ENCODE results near the gene SMOC1. TPM values are rescaled to one million over a fixed set of nuclear protein-coding genes. Genes with fewer than 3 reads are reported as not detected.

The SMOC1 gene
- total and polyA plus RNA-seq, 2 donors (not counting 1 experiment from before 2014, with no cell fraction given) = 0.06 TPM; not detected in 1

DNA sequence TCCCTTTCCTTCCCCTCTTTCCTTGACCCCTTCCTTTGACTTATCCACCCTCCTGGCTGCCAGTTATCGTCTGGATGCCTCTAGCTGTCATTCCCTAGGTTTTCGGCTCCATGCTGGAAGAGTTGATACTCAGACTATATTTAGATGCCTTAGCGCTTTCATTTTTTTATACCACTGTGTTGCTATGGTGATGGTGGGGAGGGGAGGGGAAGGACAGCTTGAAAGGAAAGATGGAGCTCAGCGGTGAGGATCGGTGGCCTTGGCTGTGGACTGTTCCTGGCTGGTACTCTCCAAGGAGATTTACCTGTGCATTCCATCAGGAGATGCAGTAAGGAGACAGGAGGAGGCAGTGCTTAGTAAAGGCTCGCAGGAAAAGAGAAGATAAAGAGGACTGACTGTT is 200.9 kb downstream of the SMOC1 start:
- Histone ChIP-seq H2AFZ (ENCODE audit: low read length) (no peak overlapping the region), H3K36me3 (ENCODE audit: control insufficient read depth, insufficient read depth, low read length) (no peaks in the 10 kb centered on the region), H3K27ac (ENCODE audit: insufficient read depth, low read length) (no peak overlapping the region), H3K9ac (ENCODE audit: insufficient read depth, low read length) (no peak overlapping the region), H3K9me3 (ENCODE audit: control insufficient read depth, insufficient read depth, low read depth, low read length) (no peaks in the 10 kb centered on the region), H3K4me2 (ENCODE audit: extremely low read depth, insufficient read depth, low read length) (no peak overlapping the region), H3K27me3 (ENCODE audit: control insufficient read depth, insufficient read depth, low read length) (no peaks in the 10 kb centered on the region), H3K79me2 (ENCODE audit: control insufficient read depth, insufficient read depth, low read length) (no peaks in the 10 kb centered on the region), H3K4me1 (ENCODE audit: control insufficient read depth, extremely low read depth, insufficient read depth, low read length) (no peaks in the 10 kb centered on the region), H3K4me3 (replicated peaks in 1 of 4; ENCODE audit: control extremely low read depth in 1 of 4, insufficient read depth in 1 of 4, low read depth in 3 of 4, low read length in 4 of 4) (no peak overlapping the region), H4K20me1 (ENCODE audit: control insufficient read depth, extremely low read depth, insufficient read depth, low read length) (no peaks in the 10 kb centered on the region)
- TF ChIP-seq EZH2 (IDR thresholded peaks at IDR 0.05; ENCODE audit: low read length, missing control alignments) = no peak
- TF ChIP-seq, protein P1, sequence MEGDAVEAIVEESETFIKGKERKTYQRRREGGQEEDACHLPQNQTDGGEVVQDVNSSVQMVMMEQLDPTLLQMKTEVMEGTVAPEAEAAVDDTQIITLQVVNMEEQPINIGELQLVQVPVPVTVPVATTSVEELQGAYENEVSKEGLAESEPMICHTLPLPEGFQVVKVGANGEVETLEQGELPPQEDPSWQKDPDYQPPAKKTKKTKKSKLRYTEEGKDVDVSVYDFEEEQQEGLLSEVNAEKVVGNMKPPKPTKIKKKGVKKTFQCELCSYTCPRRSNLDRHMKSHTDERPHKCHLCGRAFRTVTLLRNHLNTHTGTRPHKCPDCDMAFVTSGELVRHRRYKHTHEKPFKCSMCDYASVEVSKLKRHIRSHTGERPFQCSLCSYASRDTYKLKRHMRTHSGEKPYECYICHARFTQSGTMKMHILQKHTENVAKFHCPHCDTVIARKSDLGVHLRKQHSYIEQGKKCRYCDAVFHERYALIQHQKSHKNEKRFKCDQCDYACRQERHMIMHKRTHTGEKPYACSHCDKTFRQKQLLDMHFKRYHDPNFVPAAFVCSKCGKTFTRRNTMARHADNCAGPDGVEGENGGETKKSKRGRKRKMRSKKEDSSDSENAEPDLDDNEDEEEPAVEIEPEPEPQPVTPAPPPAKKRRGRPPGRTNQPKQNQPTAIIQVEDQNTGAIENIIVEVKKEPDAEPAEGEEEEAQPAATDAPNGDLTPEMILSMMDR (conservative IDR thresholded peaks at IDR 0.05 in 1 of 2, IDR thresholded peaks at IDR 0.05 in 1 of 2; ENCODE audit: low read depth in 1 of 2, low read length in 2 of 2) = no peak
- DNase-seq (ENCODE audit: low read depth in 2 of 2) = no peak

Other genes starting within 250 kb of the SMOC1 start
- 125 and 141 TPM in 2 replicates for gene SRSF5, start 112.3 kb upstream of the SMOC1 start, total RNA-seq
- gene SRSF5, start 112.3 kb upstream of the SMOC1 start, polyA plus RNA-seq = 283 and 299 TPM in 2 replicates
- not detected in 2 replicates for gene SLC10A1, start 82.2 kb upstream of the SMOC1 start, total RNA-seq
- gene SLC10A1, start 82.2 kb upstream of the SMOC1 start, polyA plus RNA-seq = not detected in 2 replicates

All from fibroblast of lung (primary cell).